ENCODE results near the gene CD44. TPM values are rescaled to one million over a fixed set of nuclear protein-coding genes. Genes with fewer than 3 reads are reported as not detected.

The CD44 gene
- total RNA-seq, 1 experiment from 2014 or later = 6.1 TPM

DNA sequence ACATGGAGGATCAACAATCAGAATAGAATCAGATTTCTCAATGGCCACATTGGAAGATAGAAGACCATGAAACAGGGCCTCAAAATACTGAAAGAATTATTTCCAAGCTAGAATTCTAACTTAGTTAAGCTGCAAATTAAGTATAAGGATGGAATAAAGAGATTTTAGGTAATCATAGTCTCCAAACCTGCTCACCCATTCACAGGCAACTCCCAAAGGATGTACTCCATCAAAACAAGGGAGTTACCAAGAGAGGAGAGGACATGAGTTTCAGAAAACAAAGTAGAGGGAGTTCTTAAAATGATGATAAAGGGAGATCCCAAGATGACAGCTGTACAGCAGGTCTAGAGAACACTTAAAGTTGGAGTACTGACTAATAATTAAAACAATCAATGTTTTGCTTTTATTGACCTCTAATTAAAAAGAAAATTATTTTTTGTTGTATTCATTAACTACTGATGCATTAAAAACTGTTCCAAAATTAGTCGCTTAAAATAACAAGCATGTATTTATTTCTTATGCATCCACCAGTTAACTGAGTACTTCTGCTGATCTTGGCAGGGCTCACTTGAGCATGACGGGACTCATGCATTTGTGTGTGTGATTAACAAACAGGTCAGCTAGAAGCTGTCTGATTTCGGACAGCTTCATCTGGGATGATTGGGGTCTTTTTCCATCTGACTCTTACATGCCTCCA lies 95.6 kb downstream of the CD44 start:
- Histone ChIP-seq H3K27ac (ENCODE audit: insufficient read length, low read depth, low read length) (no peak overlapping the region), H3K4me2 (ENCODE audit: insufficient read depth, insufficient read length, low read length) (no peak overlapping the region), H4K91ac (ENCODE audit: insufficient read length, low read depth, low read length) (no peak overlapping the region), H3K79me2 (ENCODE audit: insufficient read depth, low read length) (no peaks in the 10 kb centered on the region), H3K14ac (ENCODE audit: insufficient read depth, low read length) (no peak overlapping the region), H2BK120ac (ENCODE audit: low read depth, low read length, poor library complexity, severe bottlenecking) (no peak overlapping the region), H2BK15ac (ENCODE audit: low read depth, low read length) (no peak overlapping the region), H3K18ac (ENCODE audit: insufficient read length, low read depth, low read length) (no peak overlapping the region), H4K20me1 (ENCODE audit: control insufficient read depth, insufficient read depth, insufficient read length) (no peaks in the 10 kb centered on the region), H3K9me3 (ENCODE audit: control insufficient read depth, low read depth, low read length) (no peaks in the 10 kb centered on the region), H3K79me1 (ENCODE audit: insufficient read depth, low read depth, low read length, poor library complexity, severe bottlenecking) (no peaks in the 10 kb centered on the region), H3K9ac (ENCODE audit: extremely low read depth, insufficient read length, low read length) (no peak overlapping the region), H2BK12ac (ENCODE audit: insufficient read length, low read depth, low read length) (no peak overlapping the region), H3K23ac (ENCODE audit: insufficient read length, low read depth, low read length) (no peak overlapping the region), H2BK5ac (ENCODE audit: insufficient read length, low read length) (no peak overlapping the region), H4K5ac (ENCODE audit: insufficient read length, low read depth, low read length) (no peak overlapping the region), H3K4me1 (ENCODE audit: insufficient read depth, low read length) (peaks cover 1% of the 10 kb centered on the region; the same call in 1 of the 2 replicates), H2AFZ (ENCODE audit: low read length) (no peak overlapping the region), H4K8ac (replicated peaks; ENCODE audit: insufficient read length, low read depth, low read length) (no peak overlapping the region), H3K56ac (ENCODE audit: insufficient read length, low read depth, low read length) (no peak overlapping the region), H2AK5ac (ENCODE audit: insufficient read length, low read length) (no peak overlapping the region), H3K27me3 (ENCODE audit: insufficient read depth, low read length) (no peaks in the 10 kb centered on the region), H2BK20ac (ENCODE audit: low read depth, low read length, poor library complexity, severe bottlenecking) (no peak overlapping the region), H3K4ac (ENCODE audit: low read depth, low read length) (no peak overlapping the region), H3K23me2 (ENCODE audit: insufficient read length, low read depth, low read length, poor library complexity, severe bottlenecking) (no peaks in the 10 kb centered on the region), H3T11ph (ENCODE audit: low read length) (no peak overlapping the region)
- DNase-seq = no peak
- H3K27me3 Mint-ChIP-seq (ENCODE audit: low read depth) = no peaks in the 10 kb centered on the region; the same call in none of the 2 replicates
- H3K4me3 Mint-ChIP-seq = no peak overlapping the region
- TF ChIP-seq, protein P1, sequence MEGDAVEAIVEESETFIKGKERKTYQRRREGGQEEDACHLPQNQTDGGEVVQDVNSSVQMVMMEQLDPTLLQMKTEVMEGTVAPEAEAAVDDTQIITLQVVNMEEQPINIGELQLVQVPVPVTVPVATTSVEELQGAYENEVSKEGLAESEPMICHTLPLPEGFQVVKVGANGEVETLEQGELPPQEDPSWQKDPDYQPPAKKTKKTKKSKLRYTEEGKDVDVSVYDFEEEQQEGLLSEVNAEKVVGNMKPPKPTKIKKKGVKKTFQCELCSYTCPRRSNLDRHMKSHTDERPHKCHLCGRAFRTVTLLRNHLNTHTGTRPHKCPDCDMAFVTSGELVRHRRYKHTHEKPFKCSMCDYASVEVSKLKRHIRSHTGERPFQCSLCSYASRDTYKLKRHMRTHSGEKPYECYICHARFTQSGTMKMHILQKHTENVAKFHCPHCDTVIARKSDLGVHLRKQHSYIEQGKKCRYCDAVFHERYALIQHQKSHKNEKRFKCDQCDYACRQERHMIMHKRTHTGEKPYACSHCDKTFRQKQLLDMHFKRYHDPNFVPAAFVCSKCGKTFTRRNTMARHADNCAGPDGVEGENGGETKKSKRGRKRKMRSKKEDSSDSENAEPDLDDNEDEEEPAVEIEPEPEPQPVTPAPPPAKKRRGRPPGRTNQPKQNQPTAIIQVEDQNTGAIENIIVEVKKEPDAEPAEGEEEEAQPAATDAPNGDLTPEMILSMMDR (conservative IDR thresholded peaks at IDR 0.05) = no peak
- no peak overlapping the region for H3K27ac Mint-ChIP-seq
- no peaks in the 10 kb centered on the region; a peak in 1 of 5 replicates for H3K9me3 Mint-ChIP-seq
- H3K36me3 Mint-ChIP-seq (ENCODE audit: insufficient read depth in 1 of 3, low read depth in 3 of 3) = 0 out of 7 replicates have a peak, but pooled peaks cover 0 to 4% (median 0%) of the 10 kb centered on the region in 3 experiments
- H3K4me1 Mint-ChIP-seq = peaks cover 14 to 17% of the 10 kb centered on the region in 2 experiments
- WGBS (ENCODE audit: extremely low coverage, insufficient read length, low lambda C conversion rate) = no CpG with 5 or more reads among the region's 3 CpGs
